Adrenal gland (tissue), 12 donors: ENCODE measurements around the gene KRT8. TPM values are rescaled to one million over a fixed set of nuclear protein-coding genes. Genes with fewer than 3 reads are reported as not detected.
"Not testable (repeated sequence)": the region's sequence is repeated elsewhere in the genome, so short reads cannot be mapped to it uniquely, and the experiment has no call there.

Source experiments
- DNase-seq, 7 donors: peaks; one replicate each; pipeline ENCODE4 v3.0.0-alpha.2; 2019 to 2020
- H3K27ac ChIP-seq, 5 donors: fragments of 200-600 bp; sonication (generic) in 4 of 5; 1 replicate in 3 of 5; 2 replicates in 2 of 5; pipeline versions ENCODE4 v1.5.1 to v1.8.0; 2016 to 2020; ENCODE audit warnings: mild to moderate bottlenecking in 1 of 5
- H3K27me3 ChIP-seq: fragments of 200-600 bp; 2 replicates; pipeline ENCODE4 v1.8.0; 2021
- H3K36me3 ChIP-seq, 2 donors: fragments of 200-600 bp; replicated peaks in 1 of 2; 1 replicate in 1 of 2; 2 replicates in 1 of 2; pipeline versions ENCODE4 v1.5.1 to v1.8.0; 2018 to 2022
- H3K4me1 ChIP-seq, 2 donors: fragments of 200-600 bp; replicated peaks in 1 of 2; 1 replicate in 1 of 2; 2 replicates in 1 of 2; pipeline versions ENCODE4 v1.5.1 to v1.8.0; 2018 to 2021
- H3K4me3 ChIP-seq, 4 donors: fragments of 200-600 bp; sonication (generic) in 3 of 4; one replicate each; pipeline ENCODE4 v1.5.1; 2016 to 2018
- H3K9me3 ChIP-seq, 3 donors: fragments of 200-600 bp; sonication (generic) in 1 of 3; replicated peaks in 1 of 3; 1 replicate in 2 of 3; 2 replicates in 1 of 3; pipeline versions ENCODE4 v1.5.1 to v1.8.0; 2016 to 2021
- CTCF ChIP-seq, 6 experiments: fragments of 450-650 bp in 4 of 6; fragments of 200-600 bp in 2 of 6; sonication (generic) in 1 of 6; IDR thresholded peaks; 1 replicate in 5 of 6; 2 replicates in 1 of 6; pipeline versions ENCODE4 v1.5.1 to v1.8.0; 2016 to 2021; ENCODE audit warnings: antibody characterized with exemption in 6 of 6, mild to moderate bottlenecking in 2 of 6, moderate library complexity in 1 of 6
- POLR2A ChIP-seq, 2 donors: fragments of 450-650 bp; IDR thresholded peaks; one replicate each; pipeline ENCODE4 v1.6.1; 2017; ENCODE audit warnings: antibody characterized with exemption in 2 of 2, mild to moderate bottlenecking in 2 of 2, moderate library complexity in 1 of 2
- WGBS, 4 donors: extraction: QIAGEN DNeasy Blood & Tissue Kit in 2 of 4; methylation state at CpG; one replicate each; pipeline versions ENCODE4 v1.1.5 to v1.1.7; 2013 to 2017; 5-methylcytosine and 5-hydroxymethylcytosine counted together
- intact Hi-C, 2 donors: fragments of 100-400 bp; cut with DNase I; formaldehyde crosslinking; loops; one replicate each; pipeline versions ENCODE4 v1.14.1 to v1.15.0; 2022 to 2023
- polyA plus RNA-seq, 3 donors: library from polyadenylated mRNA; stranded (reverse); fragments of 200-250 nt in 2 of 3; fragments of 350-450 nt in 1 of 3; fragmentation: Illumina TruSeq in 1 of 3; extraction: RNeasy Lipid Tissue Mini Kit (QIAGEN cat#74804) in 1 of 3; gene quantifications; one replicate each; pipeline ENCODE4 v1.2.3, GENCODE V29; 2013 to 2014
- total RNA-seq, 9 donors: library from RNA; depleted of rRNA in 4 of 9; stranded (reverse); fragments of >200 nt in 4 of 9; fragments of 120-200 nt in 1 of 9; fragmentation: NEBNext Ultra II Directional in 1 of 9; extraction: Animal tissue kit (Norgen Biotek cat#: 25700) in 1 of 9; gene quantifications; one replicate each; pipeline versions ENCODE4 v1.1.0 to v1.2.4, GENCODE V29; 2013 to 2023
- donor health status: healthy with polysubstance abuse.
- donor health status: Bipolar disorder and iron deficiency.
- donor health status: DM: yes; HTN: yes; CAD: no.
- donor health status: DM: no; HTN: no; CAD: no.
- donor health status: DM: no; HTN: no; CAD: no.
- donor health status: DM: yes; HTN: yes; CAD: no.

The KRT8 gene
- total and polyA plus RNA-seq, 12 donors = 13.3 to 198 (median 71.0) TPM

GRCh38 chr12:52857500-52857899, 47.4 kb downstream of the KRT8 start:
- no peak for DNase-seq
- Histone ChIP-seq H3K4me1 (no peaks in the 10 kb centered on the region), H3K27me3 (peaks cover 4% of the 10 kb centered on the region), H3K4me3 (no peak overlapping the region), H3K27ac (no peak overlapping the region), H3K36me3 (no peaks in the 10 kb centered on the region), H3K9me3 (no peaks in the 10 kb centered on the region)
- intact Hi-C loops = no loop called here
- TF ChIP-seq CTCF (IDR thresholded peaks at IDR 0.05) (no peak), POLR2A (IDR thresholded peaks at IDR 0.05) (no peak)
- 85 to 90% (median 86%) methylated on average over 3 of the region's 3 CpGs for WGBS, 4 donors

- intact Hi-C loops = no loop called here
- DNase-seq = no peak
- TF ChIP-seq POLR2A (IDR thresholded peaks at IDR 0.05) (no peak), CTCF (IDR thresholded peaks at IDR 0.05) (no peak)
- Histone ChIP-seq H3K27me3 (peaks cover 4% of the 10 kb centered on the region), H3K36me3 (no peaks in the 10 kb centered on the region), H3K4me3 (no peak overlapping the region), H3K27ac (no peak overlapping the region), H3K9me3 (no peaks in the 10 kb centered on the region), H3K4me1 (no peaks in the 10 kb centered on the region)
- WGBS, 4 donors = 77 to 89% (median 85%) methylated on average over 3 of the region's 3 CpGs
Measured at GRCh38 chr12:52856787-52857186, 48.1 kb downstream of the KRT8 start.

GRCh38 chr12:52856077-52856476, 48.8 kb downstream of the KRT8 start:
- H3K27me3 ChIP-seq, H3K27ac ChIP-seq, H3K4me3 ChIP-seq, H3K9me3 ChIP-seq, intact Hi-C loops, DNase-seq, H3K4me1 ChIP-seq, H3K36me3 ChIP-seq: not testable (repeated sequence)
- 83 to 95% (median 93%) methylated on average over 2 of the region's 2 CpGs for WGBS, 4 donors

GRCh38 chr12:52851787-52852186, 53.1 kb downstream of the KRT8 start:
- no peak for TF ChIP-seq POLR2A (IDR thresholded peaks at IDR 0.05)
- TF ChIP-seq CTCF (IDR thresholded peaks at IDR 0.05) = no peak
- intact Hi-C loops = no loop called here
- Histone ChIP-seq H3K9me3 (no peaks in the 10 kb centered on the region), H3K27ac (no peak overlapping the region), H3K27me3 (no peaks in the 10 kb centered on the region), H3K4me1 (no peaks in the 10 kb centered on the region), H3K36me3 (no peaks in the 10 kb centered on the region), H3K4me3 (no peak overlapping the region)
- DNase-seq = no peak

- DNase-seq = no peak
- 72 to 85% (median 78%) methylated on average over 5 of the region's 5 CpGs for WGBS, 4 donors
- no peak overlapping the region for H3K27ac ChIP-seq
- no peaks in the 10 kb centered on the region for H3K36me3 ChIP-seq
- H3K27me3 ChIP-seq = no peaks in the 10 kb centered on the region
- no peak overlapping the region for H3K4me3 ChIP-seq
- no peak for TF ChIP-seq CTCF (IDR thresholded peaks at IDR 0.05)
- TF ChIP-seq POLR2A (IDR thresholded peaks at IDR 0.05) = no peak
- intact Hi-C loops = no loop called here
- no peaks in the 10 kb centered on the region for H3K4me1 ChIP-seq
- no peaks in the 10 kb centered on the region for H3K9me3 ChIP-seq
Measured at GRCh38 chr12:52850681-52851080, 54.2 kb downstream of the KRT8 start.
